ENCODE data around the gene HMGXB3.

HMGXB3 gene, protein sequence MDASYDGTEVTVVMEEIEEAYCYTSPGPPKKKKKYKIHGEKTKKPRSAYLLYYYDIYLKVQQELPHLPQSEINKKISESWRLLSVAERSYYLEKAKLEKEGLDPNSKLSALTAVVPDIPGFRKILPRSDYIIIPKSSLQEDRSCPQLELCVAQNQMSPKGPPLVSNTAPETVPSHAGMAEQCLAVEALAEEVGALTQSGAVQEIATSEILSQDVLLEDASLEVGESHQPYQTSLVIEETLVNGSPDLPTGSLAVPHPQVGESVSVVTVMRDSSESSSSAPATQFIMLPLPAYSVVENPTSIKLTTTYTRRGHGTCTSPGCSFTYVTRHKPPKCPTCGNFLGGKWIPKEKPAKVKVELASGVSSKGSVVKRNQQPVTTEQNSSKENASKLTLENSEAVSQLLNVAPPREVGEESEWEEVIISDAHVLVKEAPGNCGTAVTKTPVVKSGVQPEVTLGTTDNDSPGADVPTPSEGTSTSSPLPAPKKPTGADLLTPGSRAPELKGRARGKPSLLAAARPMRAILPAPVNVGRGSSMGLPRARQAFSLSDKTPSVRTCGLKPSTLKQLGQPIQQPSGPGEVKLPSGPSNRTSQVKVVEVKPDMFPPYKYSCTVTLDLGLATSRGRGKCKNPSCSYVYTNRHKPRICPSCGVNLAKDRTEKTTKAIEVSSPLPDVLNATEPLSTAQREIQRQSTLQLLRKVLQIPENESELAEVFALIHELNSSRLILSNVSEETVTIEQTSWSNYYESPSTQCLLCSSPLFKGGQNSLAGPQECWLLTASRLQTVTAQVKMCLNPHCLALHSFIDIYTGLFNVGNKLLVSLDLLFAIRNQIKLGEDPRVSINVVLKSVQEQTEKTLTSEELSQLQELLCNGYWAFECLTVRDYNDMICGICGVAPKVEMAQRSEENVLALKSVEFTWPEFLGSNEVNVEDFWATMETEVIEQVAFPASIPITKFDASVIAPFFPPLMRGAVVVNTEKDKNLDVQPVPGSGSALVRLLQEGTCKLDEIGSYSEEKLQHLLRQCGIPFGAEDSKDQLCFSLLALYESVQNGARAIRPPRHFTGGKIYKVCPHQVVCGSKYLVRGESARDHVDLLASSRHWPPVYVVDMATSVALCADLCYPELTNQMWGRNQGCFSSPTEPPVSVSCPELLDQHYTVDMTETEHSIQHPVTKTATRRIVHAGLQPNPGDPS (N-terminal part only)

DNA sequence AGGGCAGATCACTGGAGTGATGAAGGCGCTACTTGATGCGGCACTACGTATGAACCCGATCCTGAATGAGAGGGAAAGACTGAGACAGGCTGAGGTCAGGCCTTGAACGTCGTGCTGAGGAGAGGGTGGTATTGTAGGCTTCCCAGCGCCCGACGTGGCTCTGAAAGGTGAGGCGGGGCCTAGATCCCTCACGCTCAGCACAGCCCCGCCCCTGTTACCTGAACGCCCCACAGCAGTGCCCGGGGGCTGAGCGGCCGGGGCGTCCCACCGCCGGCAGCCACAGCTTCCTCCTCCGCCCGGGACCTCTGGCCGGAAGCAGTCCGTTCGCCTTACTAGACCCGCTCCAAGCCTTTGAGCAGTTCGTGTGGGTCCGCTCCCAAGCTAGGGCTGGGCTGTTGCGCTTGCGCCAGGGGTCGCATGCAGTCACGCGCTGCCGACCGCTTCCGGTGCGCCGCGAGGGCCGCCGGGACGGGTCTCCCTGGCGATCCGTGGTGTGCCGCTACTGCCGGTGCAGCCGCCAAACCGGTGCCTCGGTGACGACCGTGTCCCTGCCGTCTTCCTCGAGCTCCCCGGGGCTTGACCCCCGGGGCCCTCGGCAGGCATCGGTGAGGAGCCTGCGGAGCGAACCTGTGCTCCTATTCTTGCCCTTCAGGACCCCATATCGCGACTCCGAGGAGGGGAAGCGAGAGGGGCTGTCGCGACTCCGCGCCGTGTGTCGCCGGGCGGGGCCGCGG, at the start of gene HMGXB3, which contains the start of gene TIGD6:
Gene HMGXB3 (plus strand): TSS at position 484 of the 734 bp plus-strand sequence. CDS start 4,114 bp downstream, outside the sequence.
Gene TIGD6 (minus strand): TSS at position 399 of the 734 bp plus-strand sequence. CDS start 4,306 bp downstream, outside the sequence.
- peak; percentile 72 for FAIRE-seq

DNA sequence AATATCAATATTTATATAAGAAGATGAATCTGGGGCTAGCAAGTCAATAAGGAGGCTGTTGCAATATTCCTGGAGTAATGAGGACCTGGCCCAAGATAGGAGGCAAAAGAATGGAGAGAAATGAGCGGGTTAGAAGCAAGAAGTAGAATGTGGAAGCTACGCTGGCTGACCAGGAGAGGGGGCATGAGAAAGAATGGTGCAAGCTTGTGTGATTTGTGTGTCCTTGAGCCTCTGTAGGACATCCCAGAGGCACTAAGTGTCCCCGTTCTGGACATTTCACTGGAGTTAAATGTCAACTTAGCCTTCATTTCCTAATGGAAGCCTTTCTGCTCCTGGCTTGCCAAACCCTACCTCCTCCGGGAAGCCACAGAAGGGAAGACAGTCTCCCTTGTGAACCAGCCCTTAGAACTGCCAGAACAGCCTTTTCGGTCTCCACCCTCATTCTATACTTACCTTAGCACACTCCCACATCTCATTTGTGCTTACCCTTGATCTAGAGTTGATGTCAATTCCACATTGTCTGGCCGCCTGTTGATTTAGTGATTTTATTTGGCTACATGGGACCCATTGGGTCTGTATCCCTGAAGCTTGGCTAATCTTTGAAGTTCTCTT, 49.3 kb upstream of the HMGXB3 start:
- FAIRE-seq: no peak

DNA sequence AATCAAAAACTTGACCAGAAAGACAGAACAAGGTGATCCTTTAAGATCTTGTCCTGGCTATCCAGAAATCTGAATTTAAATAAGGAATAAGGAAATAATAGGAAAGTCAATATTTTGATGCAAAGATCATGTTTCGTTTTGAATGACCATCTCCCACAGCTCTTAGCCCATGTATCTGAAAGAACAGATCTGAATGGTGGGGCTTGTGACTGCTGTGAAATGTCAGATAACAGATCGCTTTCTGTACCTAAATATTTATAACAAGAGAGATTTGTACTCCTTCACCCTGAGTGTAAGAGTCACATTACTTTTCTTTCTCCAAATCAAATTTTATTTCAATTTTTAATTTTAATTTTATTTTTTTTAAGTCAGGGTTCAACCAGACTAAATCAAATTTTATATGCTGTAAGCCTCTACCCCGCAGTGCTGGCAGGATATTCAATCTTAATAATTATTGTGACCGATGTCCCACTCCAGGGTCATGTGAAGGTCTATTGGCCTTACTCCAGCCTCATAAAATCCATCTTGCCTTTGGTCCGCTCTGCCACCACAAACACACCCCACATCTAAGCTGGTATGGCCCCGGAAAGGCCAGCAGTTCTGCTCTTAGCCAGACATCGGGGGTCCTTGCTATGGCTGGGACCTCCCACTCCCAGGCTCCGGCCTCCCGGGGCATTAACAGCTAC, 47.0 kb upstream of the HMGXB3 start:
- FAIRE-seq: no peak

DNA sequence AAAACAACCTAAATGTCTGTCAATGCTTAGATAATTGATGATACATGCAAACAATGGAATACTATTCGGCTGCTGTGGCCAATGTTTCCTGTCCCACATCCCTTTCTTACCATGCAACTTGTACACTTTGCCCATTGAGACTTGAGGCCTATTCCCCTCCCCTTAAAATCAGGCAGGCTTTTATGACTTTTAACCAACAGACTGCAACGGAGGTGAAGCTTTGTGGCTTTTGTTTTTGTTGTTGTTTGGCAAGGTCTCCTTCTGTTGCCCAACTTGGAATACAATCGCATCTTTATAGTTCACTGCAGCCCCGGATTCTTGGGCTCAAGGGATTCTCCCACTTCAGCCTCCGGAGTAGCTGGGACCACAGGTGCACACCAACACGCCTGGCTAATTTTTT, 45.7 kb upstream of the HMGXB3 start:
- no peak for FAIRE-seq

DNA sequence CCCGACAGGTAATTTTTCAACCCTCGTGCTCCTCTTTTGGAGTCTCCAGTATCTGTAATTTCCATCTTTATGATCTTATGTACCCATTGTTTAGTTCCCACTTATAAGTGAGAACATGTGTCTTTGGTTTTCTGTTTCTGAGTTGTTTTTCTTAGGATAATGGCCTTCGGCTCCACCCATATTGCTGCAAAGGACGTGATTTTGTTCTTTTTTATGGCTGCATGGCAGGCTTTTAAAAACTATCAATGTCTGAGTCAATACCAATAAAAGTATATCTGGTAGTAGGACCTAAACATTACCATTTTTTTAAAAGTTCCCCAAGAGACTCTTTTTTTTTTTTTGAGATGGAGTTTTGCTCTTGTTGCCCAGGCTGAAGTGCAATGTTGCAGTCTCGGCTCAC, 43.9 kb upstream of the HMGXB3 start:
- FAIRE-seq: no peak

DNA sequence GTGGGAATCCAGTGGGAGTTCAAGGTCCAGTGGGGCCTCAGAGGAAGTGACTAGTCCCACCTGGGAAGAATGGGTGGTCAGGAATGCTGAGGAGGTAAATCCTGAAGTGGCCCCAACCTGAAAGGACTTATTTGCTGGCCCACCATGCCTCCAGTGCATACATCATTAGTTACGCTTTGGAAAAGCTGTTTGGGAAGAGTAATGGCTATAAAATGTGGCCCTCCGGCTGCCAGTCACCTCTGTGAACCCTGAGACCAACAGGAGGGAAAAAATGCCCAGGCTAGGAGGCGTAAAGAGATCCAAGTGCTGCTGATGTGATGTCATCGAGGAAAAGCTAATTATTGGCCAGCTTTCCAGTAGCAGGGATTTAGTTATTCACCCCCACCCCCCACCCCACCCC, 42.7 kb upstream of the HMGXB3 start:
- no peak for FAIRE-seq

DNA sequence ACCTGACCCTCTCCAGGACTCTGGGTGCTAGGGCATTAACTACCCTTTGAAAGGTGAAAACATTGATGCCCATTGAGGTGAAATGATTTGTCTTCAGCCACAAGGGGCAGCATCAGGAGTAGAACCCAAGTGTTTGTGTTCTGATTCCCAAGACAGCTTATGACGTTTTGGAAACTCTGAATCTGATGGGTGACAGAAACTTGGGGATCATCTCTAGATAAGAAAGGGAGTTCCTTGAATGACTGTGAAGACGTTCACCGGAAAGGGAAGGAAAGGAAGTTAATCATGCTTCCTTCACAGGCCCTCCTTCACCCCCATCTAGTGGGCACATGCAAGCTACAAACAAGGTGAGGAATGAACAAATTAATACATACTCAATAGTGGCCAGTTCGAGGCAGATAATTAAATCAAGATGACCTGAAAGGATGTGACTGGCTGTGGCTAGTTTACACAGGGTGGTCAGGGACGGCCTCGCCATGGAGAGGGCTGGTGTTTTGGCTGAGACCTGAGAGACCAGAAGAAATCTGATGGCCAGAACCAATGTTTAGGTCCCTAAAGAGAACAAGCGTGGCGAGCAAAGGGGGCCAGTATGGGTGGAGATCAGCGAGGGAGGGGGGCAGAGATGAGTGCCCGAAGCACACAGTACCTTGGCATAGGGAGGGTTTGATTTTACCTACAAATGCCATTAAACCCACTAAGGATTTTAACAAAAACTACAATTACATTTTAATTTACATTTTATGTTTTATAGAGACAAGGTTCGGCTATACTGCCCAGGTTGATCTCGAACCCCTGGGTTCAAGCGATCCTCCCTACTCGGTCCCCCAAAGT, 40.9 kb upstream of the HMGXB3 start:
- FAIRE-seq: peak; percentile 17

DNA sequence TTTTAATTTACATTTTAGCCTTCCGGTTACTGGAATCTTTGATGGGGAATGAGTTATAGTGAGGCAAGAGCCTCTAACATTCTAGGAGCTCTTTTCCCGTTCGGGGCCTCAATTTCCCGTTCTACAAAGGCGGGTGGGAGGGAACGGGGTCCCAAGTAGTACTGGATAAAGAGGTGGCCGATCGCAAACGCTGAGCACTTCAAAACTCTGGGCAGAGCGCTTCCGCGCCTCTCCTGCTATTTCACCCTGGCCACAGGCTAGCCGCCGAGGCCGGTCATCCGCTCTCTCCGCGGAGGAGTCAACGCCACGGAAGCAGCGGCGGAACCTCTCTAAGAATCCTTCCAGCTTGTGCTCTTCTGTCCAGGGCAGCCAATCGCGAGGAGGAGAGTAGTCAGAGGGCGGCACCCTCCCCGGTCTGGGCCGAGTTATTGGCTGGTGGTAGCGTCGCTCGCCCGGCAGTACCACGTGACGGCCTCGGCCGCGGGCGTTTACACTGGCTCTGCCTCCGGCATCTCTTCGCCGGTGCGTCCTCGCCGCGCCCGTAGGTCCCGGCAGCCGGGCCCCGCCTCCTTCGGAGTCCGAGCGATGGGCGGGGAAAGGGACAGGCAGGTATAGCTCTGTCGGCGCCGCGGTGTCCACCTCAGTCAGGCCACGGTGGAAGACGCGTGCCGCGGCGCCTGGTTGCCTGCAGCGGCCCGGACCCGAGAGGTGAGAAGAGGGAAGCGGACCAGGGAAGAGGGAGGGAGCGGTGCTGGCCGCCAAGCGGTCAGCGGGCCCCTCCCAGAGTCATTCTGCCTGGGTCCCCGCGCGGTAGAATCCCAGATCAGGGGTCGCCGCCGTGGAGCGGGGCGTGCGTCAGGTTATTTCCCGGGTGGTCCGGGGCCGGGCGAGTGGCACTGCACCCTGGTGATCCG, 40.0 kb upstream of the HMGXB3 start, which contains the start of gene SLC26A2:
Gene SLC26A2 (plus strand): TSS at position 487 of the 914 bp plus-strand sequence. CDS start 16,895 bp downstream, outside the sequence.
- FAIRE-seq: peak; percentile 87

DNA sequence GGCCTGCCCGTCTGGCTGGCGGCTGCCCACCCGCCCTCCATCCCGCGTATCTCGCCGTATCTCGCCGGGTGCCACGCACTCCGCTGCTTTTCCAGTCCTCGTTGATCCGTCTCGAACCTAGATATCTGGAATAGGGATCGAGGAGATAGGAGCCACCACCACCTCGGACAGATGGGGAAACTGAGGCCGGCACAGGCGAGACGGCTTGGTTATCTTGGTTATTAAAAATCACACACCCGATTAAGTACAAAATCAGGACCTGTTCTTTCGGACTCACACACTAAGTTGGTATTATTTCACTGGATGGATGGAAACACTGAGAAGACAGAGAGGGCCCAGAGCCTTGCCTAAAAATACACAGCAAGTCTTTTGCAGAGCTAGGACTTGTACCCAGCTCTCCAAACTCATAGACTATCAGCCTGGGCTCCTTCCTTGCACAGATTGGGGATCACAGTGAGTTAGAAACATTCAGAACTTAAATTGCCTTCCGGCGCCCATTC, 39.3 kb upstream of the HMGXB3 start:
- no peak for FAIRE-seq

DNA sequence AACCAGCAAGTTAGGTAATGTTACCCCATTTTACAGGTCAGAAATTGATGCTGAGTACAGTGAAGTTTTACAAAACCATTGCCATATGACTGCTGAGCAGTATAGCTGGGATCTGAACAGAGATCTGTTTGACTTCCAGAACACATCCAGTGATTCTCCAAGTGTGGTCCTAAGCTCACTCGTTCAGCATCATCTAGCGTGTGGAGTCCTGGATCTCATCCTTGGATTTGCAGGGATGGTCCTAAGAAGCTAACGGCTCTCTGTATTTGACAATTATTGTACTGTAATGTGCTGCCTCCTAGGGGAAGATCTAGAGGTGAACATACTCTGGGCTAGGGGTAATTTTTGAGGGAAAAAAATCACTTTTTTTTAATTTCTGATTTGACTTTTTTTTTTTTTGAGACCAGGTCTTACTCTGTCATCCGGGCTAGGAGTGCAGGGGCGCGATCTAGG, 38.6 kb upstream of the HMGXB3 start:
- peak; percentile 53 for FAIRE-seq

DNA sequence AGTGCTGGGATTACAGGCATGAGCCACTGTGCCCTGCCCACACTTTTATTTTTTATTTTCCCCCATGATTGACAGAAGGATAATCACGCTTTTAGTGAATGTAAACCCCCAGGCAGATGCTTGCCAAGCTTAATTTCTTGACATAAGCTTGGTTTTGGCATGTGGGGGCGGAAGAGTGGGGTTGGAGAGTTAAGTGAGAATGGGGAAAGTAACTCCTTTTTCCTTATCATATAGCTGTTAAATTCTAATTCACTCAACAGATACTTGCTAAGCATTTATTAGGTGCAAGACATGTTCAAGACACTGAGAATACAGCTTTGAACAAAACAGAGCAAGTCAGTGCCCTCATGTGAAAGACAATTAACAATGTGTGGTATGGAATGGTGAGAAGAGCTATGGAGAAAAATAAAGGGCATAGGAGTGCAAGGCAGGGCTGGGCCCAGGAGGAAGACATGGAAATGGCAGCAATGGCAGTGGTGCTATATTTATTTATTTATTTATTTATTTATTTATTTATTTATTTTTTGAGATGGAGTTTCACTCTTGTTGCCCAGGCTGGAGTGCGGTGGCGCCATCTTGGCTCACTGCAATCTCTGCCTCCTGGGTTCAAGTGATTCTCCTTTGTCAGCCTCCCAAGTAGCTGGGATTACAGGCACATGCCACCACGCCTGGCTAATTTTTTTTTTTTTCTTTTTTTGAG, 37.8 kb upstream of the HMGXB3 start:
- FAIRE-seq: no peak

DNA sequence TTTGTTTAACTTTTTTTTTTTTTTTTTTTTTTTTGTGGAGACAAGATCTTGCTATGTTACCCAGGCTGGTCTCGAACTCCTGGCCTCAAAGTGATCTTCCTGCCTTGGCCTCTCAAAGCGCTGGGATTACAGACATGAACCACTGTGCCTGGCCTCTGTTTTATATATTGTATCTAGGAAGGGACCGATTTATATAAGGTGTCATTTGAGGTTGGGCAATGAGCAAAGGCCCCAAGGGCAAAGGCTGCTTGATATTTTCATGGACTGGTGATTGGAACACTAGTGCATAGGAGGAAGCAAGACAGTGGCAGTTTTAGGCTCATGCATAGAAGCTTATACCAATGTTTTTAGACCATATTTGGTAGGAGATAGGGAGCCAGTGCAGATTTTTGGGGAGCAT, 36.8 kb upstream of the HMGXB3 start:
- no peak for FAIRE-seq

DNA sequence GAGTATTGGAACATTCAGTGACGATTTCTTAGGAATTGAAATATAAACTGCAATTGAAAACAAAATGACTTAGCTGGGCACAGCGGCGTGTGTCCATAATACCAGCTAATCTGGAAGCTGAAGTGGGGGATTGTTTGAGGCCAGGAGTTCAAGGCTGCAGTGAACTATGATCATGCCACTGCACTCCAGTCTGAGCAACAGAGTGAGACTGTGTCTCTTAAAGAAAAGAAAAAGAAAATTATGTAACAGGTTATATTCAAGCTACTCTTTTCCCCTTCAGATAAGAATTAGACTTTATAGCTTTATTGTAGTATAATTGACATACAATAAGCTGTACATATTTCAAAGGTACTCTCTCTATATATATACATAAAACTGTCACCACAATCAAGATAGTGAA, 33.6 kb upstream of the HMGXB3 start:
- FAIRE-seq: no peak

DNA sequence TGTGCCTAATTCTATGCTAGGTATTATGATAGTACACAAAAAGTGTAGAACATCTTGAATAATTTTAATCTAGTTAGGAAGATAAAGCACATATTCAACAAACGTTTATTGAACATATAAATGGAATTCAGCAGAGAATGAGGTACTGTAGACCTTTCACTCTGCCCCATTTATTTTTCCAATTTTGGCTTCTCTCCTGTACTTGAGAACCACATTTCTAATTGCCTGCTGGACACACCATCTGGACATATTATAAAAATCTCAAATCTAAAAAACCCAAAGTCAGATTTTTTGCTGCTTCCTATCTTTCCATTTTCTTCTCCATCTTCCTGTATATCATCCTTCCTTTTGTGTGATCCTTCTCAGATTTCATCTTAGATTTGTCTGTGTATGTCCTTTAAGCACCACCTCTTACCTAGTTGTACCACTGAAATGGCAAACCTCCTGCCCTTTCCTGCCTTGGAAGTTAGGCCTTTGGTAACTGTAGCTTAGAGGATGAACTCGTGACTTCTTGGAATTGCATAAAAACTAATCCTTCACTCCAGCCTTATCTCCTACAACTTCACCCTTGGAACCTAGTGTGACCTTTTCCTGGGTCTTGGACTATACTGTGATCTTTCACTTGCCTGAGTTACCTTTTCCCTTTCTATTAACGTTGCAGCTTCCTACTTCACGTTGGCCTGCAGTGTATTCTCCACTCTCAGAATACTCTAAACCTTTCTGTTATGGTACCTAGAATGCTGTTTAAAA, 31.2 kb upstream of the HMGXB3 start:
- FAIRE-seq: no peak

DNA sequence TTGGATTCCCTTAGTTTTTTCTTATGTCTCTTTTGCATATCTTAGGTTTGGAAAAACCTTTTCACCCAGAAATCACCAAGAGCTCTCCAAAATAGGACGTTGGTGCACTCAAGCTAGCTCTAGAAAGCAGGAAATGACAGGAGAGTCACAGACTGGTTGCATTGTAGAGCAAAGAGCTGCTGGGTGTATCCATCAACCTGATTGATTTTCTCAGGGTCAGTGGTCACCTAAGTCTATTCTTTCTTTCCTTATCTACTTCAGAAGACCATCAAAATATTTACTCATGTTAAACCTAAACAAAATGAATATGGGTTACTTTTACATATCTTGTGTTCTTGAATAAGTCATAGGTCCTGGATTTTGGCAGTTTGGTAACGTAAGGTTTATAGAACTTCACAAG, 25.1 kb upstream of the HMGXB3 start:
- no peak for FAIRE-seq

DNA sequence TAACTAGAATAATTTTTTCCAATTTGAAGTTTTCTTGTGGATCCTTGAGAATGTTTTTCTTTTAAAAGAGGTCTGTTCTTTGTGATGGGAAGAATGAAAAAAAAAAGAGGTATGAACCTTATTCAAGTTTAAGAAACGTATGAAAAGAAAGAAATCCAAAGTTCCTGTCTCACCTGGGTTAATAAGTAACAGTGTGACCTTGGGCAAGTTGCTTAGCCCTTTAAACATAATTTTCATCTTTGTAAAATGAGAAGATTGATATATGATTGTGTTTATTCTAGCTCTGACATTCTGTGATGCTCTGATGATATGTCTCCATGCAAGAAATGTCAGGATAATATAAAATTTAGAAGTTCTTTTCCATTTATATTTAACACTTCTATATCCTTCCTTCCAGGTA, 20.6 kb upstream of the HMGXB3 start:
- no peak for FAIRE-seq

DNA sequence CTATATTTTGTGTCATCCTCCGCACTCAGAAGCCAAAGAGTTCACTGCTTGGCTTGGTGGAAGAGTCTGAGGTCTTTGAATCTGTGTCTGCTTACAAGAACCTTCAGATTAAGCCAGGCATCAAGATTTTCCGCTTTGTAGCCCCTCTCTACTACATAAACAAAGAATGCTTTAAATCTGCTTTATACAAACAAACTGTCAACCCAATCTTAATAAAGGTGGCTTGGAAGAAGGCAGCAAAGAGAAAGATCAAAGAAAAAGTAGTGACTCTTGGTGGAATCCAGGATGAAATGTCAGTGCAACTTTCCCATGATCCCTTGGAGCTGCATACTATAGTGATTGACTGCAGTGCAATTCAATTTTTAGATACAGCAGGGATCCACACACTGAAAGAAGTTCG, 19.3 kb upstream of the HMGXB3 start:
- FAIRE-seq: no peak
